ENCODE results near the gene ISY1.

Gene ISY1

GRCh38 chr3:129078510-129078909 lies 82.4 kb downstream of the ISY1 start:
- no peaks in the 10 kb centered on the region for H3K36me3 ChIP-seq (ENCODE audit: insufficient read depth, low read length)
- H3K27me3 ChIP-seq (ENCODE audit: insufficient read depth, low read length, poor library complexity, severe bottlenecking): no peaks in the 10 kb centered on the region
- H3F3A ChIP-seq (ENCODE audit: low read depth): no peaks in the 10 kb centered on the region
- no peaks in the 10 kb centered on the region for H3K9me3 ChIP-seq (ENCODE audit: insufficient read depth, low read depth, low read length)
- no peak overlapping the region for H2AFZ ChIP-seq (ENCODE audit: low read length)
- no peaks in the 10 kb centered on the region for H4K20me1 ChIP-seq (ENCODE audit: insufficient read depth, low read length, poor library complexity, severe bottlenecking)
- no peaks in the 10 kb centered on the region for H3K4me1 ChIP-seq (ENCODE audit: insufficient read depth, low read length, poor library complexity, severe bottlenecking)
- H3K9ac ChIP-seq (ENCODE audit: low read depth, low read length, poor library complexity, severe bottlenecking): no peak overlapping the region
- H3K4me3 ChIP-seq (ENCODE audit: low read length, poor library complexity, severe bottlenecking): no peak overlapping the region
- H3K9me2 ChIP-seq (replicated peaks; ENCODE audit: low read depth, low read length): no peaks in the 10 kb centered on the region
- H3K4me2 ChIP-seq (ENCODE audit: low read depth, low read length, poor library complexity, severe bottlenecking): no peak overlapping the region
- no peaks in the 10 kb centered on the region for H3K79me2 ChIP-seq (ENCODE audit: insufficient read depth, low read length)
- TF ChIP-seq EZH2phosphoT487 (IDR thresholded peaks at IDR 0.05; ENCODE audit: borderline replicate concordance) (no peak), CTCF (conservative IDR thresholded peaks at IDR 0.05; ENCODE audit: low read length) (no peak)

Data from Loucy (cell line).